GM20000 (cell line): Measurements from ENCODE around the gene ATP5PF.
"Not testable (repeated sequence)": the region's sequence is repeated elsewhere in the genome, so short reads cannot be mapped to it uniquely, and the experiment has no call there.

ENCODE experiments used
- DNase-seq: peaks from one replicate; pipeline ENCODE4 v3.0.0; 2012; ENCODE audit warnings: low spot score
- TF ChIP-seq, protein P1 (sequence below): IDR thresholded peaks from 2 replicates; pipeline ENCODE4 v1.5.1; 2012; ENCODE audit warnings: mild to moderate bottlenecking, control low read depth; ENCODE audit errors: extremely low read depth, missing control alignments

Gene ATP5PF

DNA sequence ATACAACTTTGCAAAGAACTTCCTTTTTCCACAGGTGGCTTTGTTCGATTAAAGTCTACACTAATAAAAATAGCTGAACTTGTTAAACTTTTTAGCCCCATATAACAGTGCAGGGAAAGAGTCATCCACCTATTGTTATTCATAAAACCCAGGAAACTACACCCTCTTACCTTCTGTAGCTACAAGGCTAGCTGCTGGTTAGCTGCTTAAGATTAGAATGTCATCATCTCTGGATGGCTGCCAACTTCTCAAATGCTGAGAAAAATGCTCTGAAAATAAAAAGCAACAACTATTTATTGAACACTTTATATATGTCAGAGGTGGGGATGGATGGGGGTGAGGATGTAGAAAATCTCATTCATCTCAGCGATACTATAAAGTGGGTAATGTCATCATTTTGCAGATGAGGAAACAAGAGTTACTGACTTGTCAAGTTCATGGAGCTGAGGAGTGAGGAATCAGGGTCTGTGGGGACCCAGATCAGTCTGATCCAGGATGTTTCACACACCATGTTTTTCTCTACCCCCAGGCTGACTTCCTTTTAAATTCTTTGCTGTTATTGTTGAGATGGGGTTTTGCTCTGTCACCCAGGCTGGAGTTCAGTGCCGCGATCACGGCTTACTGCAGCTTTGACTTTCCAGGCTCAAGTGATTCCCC lies 17.1 kb downstream of the ATP5PF start:
- DNase-seq = no peak

DNA sequence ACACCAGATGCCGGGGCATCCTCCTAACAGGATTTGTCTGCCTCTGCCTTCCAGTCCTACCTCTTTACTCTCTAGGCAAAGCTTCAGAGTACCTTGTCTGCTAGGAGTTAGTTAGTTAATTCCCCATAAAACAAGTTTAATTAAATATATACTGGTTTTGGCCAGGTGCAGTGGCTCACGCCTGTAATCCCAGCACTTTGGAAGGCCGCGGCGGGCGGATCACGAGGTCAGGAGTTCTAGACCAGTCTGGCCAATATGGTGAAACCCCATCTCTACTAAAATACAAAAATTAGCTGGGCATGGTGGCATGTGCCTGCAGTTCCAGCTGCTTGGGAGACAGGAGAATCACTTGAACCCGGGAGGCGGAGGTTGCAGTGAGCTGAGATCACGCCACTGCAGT lies 20.6 kb downstream of the ATP5PF start:
- DNase-seq = not testable (repeated sequence)

More for the DNA sequence above, 17.1 kb downstream of the ATP5PF start:
- TF ChIP-seq, protein P1, sequence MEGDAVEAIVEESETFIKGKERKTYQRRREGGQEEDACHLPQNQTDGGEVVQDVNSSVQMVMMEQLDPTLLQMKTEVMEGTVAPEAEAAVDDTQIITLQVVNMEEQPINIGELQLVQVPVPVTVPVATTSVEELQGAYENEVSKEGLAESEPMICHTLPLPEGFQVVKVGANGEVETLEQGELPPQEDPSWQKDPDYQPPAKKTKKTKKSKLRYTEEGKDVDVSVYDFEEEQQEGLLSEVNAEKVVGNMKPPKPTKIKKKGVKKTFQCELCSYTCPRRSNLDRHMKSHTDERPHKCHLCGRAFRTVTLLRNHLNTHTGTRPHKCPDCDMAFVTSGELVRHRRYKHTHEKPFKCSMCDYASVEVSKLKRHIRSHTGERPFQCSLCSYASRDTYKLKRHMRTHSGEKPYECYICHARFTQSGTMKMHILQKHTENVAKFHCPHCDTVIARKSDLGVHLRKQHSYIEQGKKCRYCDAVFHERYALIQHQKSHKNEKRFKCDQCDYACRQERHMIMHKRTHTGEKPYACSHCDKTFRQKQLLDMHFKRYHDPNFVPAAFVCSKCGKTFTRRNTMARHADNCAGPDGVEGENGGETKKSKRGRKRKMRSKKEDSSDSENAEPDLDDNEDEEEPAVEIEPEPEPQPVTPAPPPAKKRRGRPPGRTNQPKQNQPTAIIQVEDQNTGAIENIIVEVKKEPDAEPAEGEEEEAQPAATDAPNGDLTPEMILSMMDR = no peak

DNA sequence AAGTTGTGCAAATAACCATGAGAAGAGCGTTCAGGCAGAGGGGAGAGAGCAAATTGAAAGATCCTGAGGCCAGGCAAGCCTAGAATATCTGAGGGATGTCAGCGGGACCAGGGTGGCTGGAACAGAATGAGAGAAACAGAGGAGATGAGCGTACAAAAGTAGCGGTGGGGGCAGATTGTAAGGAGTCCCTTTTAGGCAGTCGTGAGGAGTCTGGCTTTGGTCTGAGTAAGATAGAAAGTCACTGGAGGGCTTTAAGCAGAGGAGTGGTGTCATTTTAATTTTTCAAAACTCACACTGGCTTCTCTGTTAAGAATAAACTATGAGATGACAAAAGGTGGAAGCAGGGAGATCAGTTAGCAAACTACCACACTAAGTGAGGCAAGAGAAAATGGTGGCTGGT lies 24.2 kb downstream of the ATP5PF start:
- DNase-seq = no peak
- TF ChIP-seq, protein P1 = no peak

DNA sequence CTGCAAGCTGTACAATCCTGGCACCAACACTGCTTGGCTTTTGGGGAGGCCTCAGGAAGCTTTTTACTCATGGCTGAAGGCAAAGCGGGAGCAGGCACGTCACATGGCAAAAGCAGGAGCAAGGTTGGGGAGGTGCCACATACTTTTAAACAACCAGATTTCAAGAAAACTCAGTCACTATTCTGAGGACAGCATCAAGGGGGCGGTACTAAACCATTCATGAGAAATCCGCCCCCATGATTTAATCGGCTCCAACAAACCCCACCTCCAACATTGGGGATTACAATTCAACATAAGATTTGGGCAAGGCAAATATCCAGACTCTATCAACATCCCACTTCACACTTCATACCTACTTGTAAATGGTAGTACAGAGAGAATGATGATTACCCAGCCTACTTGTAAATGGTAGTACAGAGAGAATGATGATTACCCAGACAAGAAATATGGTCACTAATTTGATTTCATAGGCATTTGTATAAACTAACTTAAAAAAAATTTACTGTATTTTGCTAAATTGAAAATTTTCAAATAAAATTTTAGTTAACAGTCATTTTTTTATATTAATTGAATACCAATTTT lies 24.9 kb downstream of the ATP5PF start:
- no peak for DNase-seq
- TF ChIP-seq, protein P1 = no peak

DNA sequence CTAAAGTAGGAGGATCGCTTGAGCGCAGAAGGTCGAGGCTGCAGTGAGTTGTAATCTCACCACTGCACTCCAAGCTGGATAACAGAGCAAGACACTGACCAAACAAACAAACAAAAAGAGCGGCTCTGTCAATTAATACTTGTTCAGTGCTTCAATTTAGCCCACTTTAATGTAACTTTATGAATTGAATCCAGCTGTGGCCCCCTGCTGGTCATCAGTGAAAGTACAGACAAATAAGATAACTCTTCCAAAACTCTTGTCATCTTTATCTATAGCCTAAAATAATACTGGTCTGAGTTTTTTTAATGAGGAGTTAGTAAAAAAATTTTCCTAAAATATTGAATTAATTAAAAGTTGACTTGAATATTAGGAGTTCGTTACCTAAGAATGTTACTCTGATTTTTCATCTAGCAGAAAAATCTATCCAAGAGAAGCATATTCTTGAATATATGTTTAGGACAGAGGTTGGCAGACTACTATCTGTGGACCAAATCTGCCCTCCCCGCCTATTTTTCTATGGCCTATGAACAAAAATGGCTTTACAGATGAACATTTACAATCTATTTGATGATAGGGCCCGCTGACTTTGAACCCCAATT lies 26.1 kb downstream of the ATP5PF start:
- TF ChIP-seq, protein P1 = peak; percentile 66
- peak; percentile 53 for DNase-seq

DNA sequence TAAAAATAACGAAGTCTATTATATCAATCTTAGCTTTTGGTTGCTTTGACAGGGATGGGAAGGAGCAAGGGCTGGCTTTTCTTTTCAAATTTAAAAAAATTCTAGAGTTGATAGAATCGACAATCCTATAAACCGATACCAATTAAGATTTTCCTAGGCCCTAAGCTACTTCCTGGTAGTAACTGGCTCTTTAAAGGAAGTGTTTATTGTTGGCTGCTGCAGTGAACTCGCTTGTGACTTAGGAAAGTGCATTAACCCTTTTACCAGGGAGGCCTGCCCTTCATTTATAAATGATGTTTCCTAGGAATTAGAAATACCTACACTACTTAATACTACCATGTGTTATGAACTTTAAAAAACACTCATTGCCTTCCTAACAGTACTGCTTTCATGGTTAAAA lies 33.2 kb downstream of the ATP5PF start:
- no peak for DNase-seq
- TF ChIP-seq, protein P1 = no peak

DNA sequence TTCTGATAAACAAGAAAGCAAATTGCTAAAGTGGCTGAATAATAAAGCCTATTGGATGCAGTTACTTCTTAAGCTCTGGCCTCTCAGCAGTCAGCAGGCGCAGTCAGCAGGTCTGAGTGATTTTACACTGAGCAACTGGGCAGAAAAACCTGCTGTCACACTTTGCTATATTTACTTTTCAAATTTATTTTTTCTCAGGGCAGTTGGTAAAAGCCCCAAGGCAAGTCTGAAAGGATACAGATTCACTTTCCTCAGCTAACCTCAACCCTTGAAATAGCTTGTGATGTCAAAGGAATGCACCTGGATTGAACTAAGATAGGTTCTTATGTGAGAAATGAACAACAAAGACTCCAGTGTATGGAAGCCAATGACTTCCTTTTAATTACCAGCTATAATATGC lies 34.0 kb downstream of the ATP5PF start:
- TF ChIP-seq, protein P1 = no peak
- DNase-seq = no peak

DNA sequence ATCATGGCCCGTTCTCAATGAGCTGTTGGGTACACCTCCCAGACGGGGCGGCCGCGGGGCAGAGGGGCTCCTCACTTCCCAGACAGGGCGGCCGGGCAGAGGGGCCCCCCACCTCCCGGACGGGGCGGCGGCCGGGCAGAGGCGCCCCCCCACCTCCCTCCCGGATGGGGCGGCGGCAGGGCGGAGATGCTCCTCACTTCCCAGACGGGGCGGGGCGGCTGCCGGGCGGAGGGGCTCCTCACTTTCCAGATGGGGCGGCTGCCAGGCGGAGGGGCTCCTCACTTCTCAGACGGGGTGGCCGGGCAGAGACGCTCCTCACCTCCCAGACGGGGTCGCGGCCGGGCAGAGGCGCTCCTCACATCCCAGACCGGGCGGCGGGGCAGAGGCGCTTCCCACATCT lies 39.2 kb downstream of the ATP5PF start:
- not testable (repeated sequence) for DNase-seq
